NCI-H2196 treated with DMSO at 0.1 percent for 48 hours (cell line): ENCODE measurements around the gene SYNPR.
"Not testable (repeated sequence)": the region's sequence is repeated elsewhere in the genome, so short reads cannot be mapped to it uniquely, and the experiment has no call there.

Source experiments
- DNase-seq: peaks from one replicate; lab custom pipeline; 2025; ENCODE audit not compliant: unreplicated experiment; lab: John Stamatoyannopoulos, UW

The SYNPR gene

DNA sequence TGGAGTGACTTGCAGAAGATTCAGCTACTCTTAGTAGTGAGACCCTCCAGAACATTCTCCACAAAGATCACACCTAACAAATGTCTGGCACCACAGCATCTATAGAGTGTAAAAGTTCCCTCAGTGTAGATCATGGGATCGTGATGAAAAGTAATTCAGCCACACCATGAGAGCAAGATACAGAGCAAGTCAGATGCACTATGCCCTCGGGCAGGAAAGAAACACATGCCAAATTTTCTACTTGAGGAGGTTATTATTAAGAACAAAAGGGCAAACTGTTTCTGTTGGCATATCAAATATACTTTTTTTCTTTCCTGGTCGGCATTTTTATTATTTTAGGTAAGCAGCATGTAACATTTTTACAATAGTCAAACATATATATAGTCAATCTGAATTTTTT lies 329.6 kb downstream of the SYNPR start:
- no peak for DNase-seq

- DNase-seq = no peak
These were observed 331.3 kb downstream of the SYNPR start for GRCh38 chr3:63609408-63609807.

DNA sequence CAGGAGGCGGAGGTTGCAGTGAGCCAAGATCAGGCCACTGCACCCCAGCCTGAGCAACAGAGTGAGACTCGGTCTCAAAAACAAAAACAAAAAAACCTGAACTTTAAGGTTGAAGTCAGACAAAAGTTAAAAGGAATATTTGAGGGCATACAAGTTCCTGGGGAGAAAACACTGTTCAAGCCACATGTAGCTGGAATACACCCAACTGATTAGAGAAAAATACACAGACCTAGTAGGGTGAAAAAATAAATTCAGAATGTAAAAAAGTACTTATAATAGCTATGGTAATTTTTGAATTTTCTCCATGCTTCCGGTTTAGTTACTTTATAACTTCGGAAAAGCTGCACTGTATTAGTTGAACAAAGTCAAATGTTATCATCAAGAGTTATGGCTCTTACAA lies 331.7 kb downstream of the SYNPR start:
- DNase-seq = no peak

GRCh38 chr3:63611382-63611781 lies 333.3 kb downstream of the SYNPR start:
- no peak for DNase-seq

GRCh38 chr3:63613561-63613960 lies 335.5 kb downstream of the SYNPR start:
- no peak for DNase-seq

DNA sequence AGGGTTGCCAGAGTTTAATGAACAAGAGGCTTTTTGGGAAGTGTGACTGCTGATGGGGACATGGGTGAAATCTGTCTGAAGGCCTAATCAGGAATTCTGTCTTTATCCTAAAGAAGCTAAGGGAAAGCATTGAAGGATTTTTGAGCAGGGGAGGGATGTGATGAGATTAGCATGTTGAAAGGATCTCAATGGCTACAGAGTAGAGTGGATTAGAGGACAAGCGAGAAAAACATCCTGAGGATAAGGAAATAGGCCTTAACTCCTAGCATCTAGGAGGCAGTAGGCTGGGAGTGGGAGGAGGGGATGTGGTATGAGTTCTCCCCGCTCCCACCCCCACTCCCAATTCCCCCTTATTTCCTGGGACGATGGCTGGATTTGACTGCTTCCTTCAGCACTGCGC lies 339.3 kb downstream of the SYNPR start:
- DNase-seq = no peak

GRCh38 chr3:63624941-63625560 lies 346.9 kb downstream of the SYNPR start:
- DNase-seq = no peak

DNA sequence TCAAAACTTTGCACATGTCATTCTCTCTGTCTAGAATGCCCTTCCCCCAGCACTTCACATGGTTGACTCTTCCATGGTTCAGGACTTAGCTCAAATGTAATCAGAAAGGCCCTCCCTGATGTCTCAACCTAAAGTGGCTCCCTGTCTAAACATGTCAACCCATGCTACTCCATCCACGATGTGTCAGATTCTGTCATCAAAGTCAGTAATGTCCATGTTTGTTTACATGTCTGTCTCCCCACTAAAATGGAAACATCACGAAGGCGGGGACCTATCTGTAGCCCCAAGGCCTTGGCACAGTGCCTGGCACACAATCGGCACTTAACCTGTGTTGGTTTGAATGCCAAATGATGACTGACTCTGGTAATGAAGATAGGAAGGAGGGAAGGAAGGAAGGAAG lies 353.6 kb downstream of the SYNPR start:
- DNase-seq = no peak

GRCh38 chr3:63635186-63635585 lies 357.1 kb downstream of the SYNPR start:
- no peak for DNase-seq

- no peak for DNase-seq
These were observed 361.7 kb downstream of the SYNPR start for GRCh38 chr3:63639806-63640205.

DNA sequence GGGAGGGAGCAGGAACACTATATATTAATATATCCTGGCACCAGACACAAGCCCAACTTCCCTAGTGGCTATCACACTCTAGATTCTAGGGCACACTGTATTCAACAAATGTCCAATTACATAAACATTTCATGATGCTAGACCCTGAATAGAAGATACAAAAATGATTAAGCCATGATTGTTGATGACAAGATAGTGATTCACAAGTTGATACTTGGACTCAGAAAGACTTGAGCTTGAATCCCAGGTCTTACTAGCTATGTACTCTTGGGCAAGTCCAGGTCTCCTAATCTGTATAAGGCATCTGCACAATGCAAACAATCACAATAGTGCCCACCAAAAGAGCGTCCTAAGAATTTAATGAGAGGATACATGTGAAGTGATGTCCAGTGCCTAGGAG lies 364.4 kb downstream of the SYNPR start:
- DNase-seq = no peak

- no peak for DNase-seq
These were observed 366.2 kb downstream of the SYNPR start for GRCh38 chr3:63644212-63644797.

DNA sequence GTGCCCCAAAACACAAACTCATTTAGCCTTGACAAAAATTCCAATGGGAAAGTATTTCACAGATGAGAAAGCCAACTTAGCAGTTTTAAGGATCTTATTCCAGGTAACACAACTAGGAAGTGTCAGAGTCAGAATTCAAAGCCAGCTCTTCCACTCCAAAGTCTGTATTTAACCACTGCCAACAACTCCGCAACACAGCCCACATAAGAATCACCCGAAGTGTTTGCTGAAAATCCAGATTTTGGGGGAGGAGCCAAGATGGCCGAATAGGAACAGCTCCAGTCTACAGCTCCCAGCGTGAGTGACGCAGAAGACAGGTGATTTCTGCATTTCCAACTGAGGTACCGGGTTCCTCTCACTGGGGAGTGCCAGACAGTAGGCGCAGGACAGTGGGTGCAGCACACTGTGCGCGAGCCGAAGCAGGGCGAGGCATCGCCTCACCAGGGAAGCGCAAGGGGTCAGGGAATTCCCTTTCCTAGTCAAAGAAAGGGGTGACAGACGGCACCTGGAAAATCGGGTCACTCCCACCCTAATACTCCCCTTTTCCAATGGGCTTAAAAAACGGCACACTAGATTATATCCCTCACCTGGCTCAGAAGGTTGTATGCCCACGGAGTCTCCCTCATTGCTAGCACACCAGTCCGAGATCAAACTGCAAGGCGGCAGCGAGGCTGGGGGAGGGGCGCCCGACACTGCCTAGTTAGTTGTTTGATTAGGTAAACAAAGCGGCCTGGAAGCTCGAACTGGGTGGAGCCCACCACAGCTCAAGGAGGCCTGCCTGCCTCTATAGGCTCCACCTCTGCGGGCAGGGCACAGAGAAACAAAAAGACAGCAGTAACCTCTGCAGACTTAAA lies 367.0 kb downstream of the SYNPR start:
- not testable (repeated sequence) for DNase-seq

DNA sequence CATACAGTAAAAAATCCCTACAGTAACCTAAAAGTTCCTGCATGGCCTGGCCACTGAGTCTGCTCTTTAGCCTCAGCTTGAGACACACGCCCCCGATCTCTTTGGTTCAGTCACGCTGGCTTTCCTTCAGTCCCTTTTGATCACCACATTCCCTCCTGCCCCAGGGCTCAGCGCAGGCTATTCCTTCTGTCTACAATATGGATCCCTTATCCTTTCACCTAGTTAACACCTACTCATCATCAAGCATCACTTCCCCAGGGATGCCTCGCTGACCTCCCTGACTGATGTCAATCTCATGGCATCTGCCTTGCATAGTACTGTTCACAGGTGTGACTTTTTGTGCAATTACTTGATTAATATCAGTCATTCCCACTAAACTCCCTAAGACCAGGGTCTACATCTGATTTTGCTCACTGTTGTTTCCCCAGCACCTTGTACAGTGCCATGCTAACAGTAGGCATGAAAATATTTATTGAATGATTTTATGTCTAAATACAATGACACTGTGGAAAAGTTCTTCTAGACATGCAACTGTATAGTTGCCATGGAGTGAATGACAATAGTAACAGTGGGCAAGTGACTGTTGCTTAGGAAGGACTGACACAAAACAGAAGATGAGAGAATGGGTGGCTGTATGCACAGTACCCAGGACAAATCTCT lies 374.1 kb downstream of the SYNPR start, which contains the start of gene SNTN:
SNTN (plus strand) TSS at position 610 of the 660 bp plus-strand sequence; CDS start at position 623, 13 bp downstream.
- no peak for DNase-seq

DNA sequence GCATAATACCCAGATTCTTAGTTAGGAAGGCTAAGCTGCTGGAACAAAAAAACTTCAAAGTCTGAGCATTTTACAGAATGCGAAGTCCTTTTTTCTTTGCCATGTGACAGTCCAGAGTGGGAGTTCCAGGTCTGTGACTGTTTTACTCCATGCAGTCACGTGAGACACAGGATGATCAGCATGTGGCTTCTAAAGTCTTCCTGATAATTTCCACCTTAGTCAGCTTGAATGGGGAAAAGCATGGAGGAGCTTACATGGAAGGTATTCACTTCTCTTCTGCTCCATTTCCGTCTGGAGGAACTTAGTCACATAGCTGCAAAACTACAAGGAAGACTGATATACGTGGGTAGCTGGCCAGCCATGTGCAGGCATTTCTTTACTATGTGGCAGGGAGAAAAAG lies 376.1 kb downstream of the SYNPR start:
- DNase-seq = no peak

DNA sequence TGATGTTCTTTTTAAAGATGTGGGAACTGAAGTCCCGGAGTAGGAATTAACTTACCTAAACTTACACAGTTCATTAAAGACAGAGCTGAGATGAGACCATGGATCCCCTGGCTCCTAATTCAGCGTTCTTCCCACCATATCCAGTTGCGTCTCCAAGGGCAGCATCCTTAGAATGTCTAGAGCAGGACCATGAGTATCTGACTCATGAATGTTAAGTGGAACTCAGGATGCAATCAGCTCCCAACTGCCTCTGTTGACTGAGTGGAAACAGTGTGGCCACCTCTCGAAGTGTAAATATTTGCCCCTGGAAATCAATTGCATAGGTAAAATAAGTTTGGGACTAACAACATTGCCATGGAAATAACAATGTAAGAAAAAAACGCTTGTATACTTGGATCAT lies 376.8 kb downstream of the SYNPR start:
- DNase-seq = no peak

DNA sequence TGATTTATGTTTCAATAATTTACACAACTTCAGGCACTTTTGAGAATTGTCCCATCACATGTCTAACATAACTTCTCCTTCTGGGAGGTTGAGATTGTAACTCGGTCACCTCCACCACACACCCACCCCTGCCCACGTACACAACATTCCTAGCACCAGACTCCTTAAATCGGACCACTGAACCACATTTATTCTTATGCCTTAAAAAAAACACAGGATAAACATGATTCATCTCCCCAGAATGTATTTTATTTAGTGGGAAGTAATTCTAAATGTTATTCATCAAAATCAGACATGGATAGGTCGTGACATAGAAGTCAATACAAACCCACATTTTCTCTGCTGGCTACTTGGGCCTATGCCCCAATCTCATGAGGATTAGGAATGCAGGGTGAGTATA lies 377.4 kb downstream of the SYNPR start:
- no peak for DNase-seq

DNA sequence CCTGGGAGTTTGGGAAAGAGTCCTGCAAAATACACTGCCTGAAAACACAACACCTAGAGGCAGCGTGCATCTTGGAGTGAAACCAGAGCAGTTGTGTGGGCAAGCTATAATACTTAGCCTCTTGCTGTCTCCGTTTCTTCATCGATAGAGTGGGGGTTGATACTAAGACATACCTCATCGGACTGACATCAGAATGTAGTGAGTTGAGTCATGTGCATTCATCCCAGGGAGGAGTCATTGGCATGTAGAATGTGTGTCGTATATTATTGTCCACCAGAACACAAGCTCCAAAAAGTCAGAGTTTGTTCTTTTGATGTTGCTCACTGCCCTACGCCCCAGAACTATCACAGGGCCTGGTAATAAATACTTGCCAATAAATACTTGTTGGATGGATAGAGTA lies 378.7 kb downstream of the SYNPR start:
- no peak for DNase-seq

DNA sequence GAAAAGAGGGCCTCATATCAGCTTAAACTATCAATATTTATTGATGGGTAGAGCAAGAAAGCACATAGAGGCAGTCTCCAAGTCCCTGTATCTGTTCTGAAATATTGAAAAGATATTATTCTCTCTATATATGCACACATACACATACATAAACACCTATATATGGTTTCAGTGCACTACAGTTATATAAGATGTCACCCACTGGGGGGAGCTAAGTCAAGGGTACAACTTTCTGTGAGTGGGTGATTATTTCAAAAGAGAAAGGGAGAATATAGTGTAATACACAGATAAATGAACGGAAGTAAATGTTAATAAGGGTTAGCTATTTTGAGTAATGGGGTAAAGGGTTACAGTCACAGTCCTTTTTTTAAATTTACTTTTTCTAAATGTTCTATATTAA lies 383.1 kb downstream of the SYNPR start:
- DNase-seq = no peak

DNA sequence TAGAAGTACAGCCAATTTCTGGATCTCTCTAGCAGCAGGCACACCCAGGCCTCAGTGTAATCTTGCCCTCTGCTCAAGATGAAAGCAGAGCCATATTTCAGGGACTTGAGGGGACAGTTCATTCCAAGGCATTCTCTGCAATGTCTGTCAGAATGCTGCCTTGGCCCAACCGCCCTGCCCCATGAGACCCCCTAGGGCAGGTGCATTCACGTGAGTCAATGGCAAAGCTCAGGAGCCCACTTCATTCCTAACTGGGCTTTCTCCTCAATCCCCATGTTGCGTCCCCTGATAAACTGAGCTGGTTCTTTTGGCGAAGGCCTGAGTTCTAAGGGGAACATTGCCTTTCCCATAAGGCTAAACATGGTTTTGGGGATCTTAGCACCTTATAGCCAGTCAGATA lies 383.9 kb downstream of the SYNPR start:
- DNase-seq = no peak

- DNase-seq = no peak
These were observed 384.4 kb downstream of the SYNPR start for GRCh38 chr3:63662500-63662899.
